Measurements from ENCODE around the gene PPM1G. TPM values are rescaled to one million over a fixed set of nuclear protein-coding genes. Genes with fewer than 3 reads are reported as not detected.

PPM1G gene
- total and polyA plus RNA-seq, 10 donors, result 36.0 to 59.3 (median 48.4) TPM

DNA sequence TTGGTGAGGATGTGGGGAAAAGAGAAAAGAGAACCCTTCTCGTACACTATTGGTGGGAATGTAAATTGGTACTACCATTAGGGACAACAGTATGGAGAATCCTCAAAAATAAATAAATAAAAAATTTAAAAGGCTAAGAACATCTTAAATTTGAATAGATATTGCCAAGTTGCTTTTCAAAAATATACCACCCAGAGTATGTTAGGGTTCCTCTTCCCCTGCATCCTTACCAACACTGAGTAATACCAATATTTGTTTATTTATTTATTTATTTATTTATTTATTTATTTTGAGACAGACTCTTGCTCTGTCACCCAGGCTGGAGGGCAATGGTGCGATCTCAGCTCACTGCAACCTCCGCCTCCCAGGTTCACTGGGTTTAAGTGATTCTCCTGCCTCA, 13.6 kb upstream of the PPM1G start:
- 96 to 99% (median 97%) methylated on average over 3 of the region's 3 CpGs for WGBS, 5 donors
- intact Hi-C loops (cut with DNase I; ENCODE audit: low total_unique reads), result no loop called here
- H3K4me1 ChIP-seq, result peaks cover 3 to 7% (median 6%) of the 10 kb centered on the region in 6 donors

DNA sequence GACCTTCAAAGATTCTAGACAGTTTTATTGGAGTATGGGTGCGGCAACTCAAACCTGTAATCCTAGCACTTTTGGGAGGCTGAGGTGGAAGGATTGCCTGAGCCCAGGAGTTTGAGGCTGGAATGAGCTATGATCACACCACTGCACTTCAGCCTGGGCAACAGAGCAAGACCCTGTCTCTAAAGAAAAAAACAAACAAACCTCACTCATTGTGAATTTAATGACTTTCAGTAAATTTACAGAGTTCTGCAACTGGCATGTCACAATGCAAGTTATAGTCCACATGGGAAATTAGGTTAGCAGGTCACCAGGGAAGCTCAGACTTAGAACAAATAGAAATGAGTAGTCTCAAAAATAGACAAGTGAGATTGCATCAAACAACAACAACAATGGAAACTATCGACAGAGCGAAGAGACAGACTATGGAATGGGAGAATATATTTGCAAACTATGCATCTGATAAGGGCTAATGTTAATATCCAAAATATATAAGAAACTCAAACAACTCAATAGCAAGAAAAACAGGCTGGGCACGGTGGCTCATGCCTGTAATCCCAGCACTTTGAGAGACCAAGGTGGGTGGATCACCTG, 12.4 kb upstream of the PPM1G start:
- H3K27ac ChIP-seq, result no peak overlapping the region
- WGBS, 5 donors, result 87 to 95% (median 92%) methylated on average over 4 of the region's 4 CpGs
- intact Hi-C loops (cut with DNase I; ENCODE audit: low total_unique reads), result no loop called here
- H3K36me3 ChIP-seq, result no peaks in the 10 kb centered on the region
- H3K27me3 ChIP-seq (replicated peaks in 1 of 7), result no peaks in the 10 kb centered on the region
- H3K4me3 ChIP-seq, result no peak overlapping the region
- no peaks in the 10 kb centered on the region for H3K4me1 ChIP-seq
- no peak for DNase-seq
- no peaks in the 10 kb centered on the region for H3K9me3 ChIP-seq
- TF ChIP-seq, protein P1, sequence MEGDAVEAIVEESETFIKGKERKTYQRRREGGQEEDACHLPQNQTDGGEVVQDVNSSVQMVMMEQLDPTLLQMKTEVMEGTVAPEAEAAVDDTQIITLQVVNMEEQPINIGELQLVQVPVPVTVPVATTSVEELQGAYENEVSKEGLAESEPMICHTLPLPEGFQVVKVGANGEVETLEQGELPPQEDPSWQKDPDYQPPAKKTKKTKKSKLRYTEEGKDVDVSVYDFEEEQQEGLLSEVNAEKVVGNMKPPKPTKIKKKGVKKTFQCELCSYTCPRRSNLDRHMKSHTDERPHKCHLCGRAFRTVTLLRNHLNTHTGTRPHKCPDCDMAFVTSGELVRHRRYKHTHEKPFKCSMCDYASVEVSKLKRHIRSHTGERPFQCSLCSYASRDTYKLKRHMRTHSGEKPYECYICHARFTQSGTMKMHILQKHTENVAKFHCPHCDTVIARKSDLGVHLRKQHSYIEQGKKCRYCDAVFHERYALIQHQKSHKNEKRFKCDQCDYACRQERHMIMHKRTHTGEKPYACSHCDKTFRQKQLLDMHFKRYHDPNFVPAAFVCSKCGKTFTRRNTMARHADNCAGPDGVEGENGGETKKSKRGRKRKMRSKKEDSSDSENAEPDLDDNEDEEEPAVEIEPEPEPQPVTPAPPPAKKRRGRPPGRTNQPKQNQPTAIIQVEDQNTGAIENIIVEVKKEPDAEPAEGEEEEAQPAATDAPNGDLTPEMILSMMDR (IDR thresholded peaks at IDR 0.05 in 8 of 11, conservative IDR thresholded peaks at IDR 0.05 in 3 of 11), result no peak
- TF ChIP-seq POLR2AphosphoS5 (IDR thresholded peaks at IDR 0.05) (no peak), POLR2A (IDR thresholded peaks at IDR 0.05) (no peak)

More for the DNA sequence above, 13.6 kb upstream of the PPM1G start:
- H3K27ac ChIP-seq, result no peak overlapping the region
- no peaks in the 10 kb centered on the region for H3K36me3 ChIP-seq
- no peak overlapping the region for H3K4me3 ChIP-seq
- DNase-seq, result no peak
- no peaks in the 10 kb centered on the region for H3K9me3 ChIP-seq
- no peak for TF ChIP-seq POLR2A (IDR thresholded peaks at IDR 0.05)
- TF ChIP-seq, protein P1 (IDR thresholded peaks at IDR 0.05 in 8 of 11, conservative IDR thresholded peaks at IDR 0.05 in 3 of 11), result no peak
- TF ChIP-seq POLR2AphosphoS5 (IDR thresholded peaks at IDR 0.05), result no peak
- H3K27me3 ChIP-seq (replicated peaks in 1 of 7), result no peaks in the 10 kb centered on the region

DNA sequence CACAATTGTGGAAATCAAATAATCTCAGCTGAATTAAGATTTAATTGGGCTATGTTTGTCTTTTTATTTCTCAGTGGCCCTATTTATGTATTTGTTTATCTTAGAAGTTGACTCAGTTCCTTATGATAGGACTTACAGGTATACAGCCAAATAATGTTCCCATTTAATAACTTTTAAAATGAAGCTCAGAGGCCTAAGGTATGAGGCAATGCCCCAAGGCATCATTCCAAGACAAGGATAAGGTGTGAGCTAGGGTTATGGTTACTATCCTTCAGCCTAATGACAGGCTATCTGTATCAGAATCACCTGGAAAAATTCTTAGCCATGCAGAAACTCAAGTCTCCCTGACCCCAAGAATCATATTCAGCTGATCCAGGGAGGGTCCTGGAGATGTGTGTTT, 11.6 kb upstream of the PPM1G start:
- Histone ChIP-seq H3K27me3 (replicated peaks in 1 of 7) (no peaks in the 10 kb centered on the region), H3K4me1 (no peaks in the 10 kb centered on the region), H3K36me3 (no peaks in the 10 kb centered on the region), H3K9me3 (no peaks in the 10 kb centered on the region), H3K4me3 (no peak overlapping the region), H3K27ac (no peak overlapping the region)
- no peak for DNase-seq
- intact Hi-C loops (cut with DNase I; ENCODE audit: low total_unique reads), result no loop called here
- no peak for TF ChIP-seq POLR2AphosphoS5 (IDR thresholded peaks at IDR 0.05)
- TF ChIP-seq POLR2A (IDR thresholded peaks at IDR 0.05), result no peak
- TF ChIP-seq, protein P1 (IDR thresholded peaks at IDR 0.05 in 8 of 11, conservative IDR thresholded peaks at IDR 0.05 in 3 of 11), result no peak

DNA sequence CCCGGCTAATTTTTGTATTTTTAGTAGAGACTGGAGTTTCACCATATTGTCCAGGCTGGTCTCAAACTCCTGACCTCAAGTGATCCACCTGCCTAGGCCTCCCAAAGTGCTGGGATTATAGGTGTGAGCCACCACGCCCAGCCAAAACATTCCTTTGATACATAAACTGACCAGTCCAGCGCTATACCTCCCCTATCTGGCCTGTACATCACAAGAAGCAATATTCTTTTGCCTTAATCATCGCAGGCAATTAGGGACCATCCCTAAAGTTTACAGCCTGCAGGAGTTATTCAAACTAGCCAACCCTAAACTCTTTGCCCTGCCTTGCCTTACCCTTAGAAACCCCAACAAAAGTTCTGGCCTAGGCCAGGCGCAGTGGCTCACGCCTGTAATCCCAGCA, 6.8 kb upstream of the PPM1G start:
- no peaks in the 10 kb centered on the region for H3K4me1 ChIP-seq
- no peak overlapping the region for H3K4me3 ChIP-seq
- no peak for TF ChIP-seq POLR2A (IDR thresholded peaks at IDR 0.05)
- TF ChIP-seq POLR2AphosphoS5 (IDR thresholded peaks at IDR 0.05), result no peak
- TF ChIP-seq, protein P1 (IDR thresholded peaks at IDR 0.05 in 8 of 11, conservative IDR thresholded peaks at IDR 0.05 in 3 of 11), result no peak
- H3K27me3 ChIP-seq (replicated peaks in 1 of 7), result no peaks in the 10 kb centered on the region
- no peak for DNase-seq
- H3K27ac ChIP-seq, result no peak overlapping the region
- H3K9me3 ChIP-seq, result no peaks in the 10 kb centered on the region
- H3K36me3 ChIP-seq, result no peaks in the 10 kb centered on the region
- intact Hi-C loops (cut with DNase I; ENCODE audit: low total_unique reads), result no loop called here
- WGBS, 5 donors, result 91 to 97% (median 94%) methylated on average over 6 of the region's 6 CpGs
